Measurements from ENCODE around the gene CNTF.

CNTF gene

GRCh38 chr11:58606930-58607714, 15.3 kb upstream of the CNTF start:
- no peak for DNase-seq (ENCODE audit: low read depth)

GRCh38 chr11:58608331-58608730, 14.1 kb upstream of the CNTF start:
- no peak for DNase-seq (ENCODE audit: low read depth)

GRCh38 chr11:58609723-58610122, 12.7 kb upstream of the CNTF start:
- no peak for DNase-seq (ENCODE audit: low read depth)

- no peak for DNase-seq (ENCODE audit: low read depth)
Measured at GRCh38 chr11:58613228-58613627, 9.2 kb upstream of the CNTF start.

- no peak for DNase-seq (ENCODE audit: low read depth)
Measured at GRCh38 chr11:58615559-58615958, 6.9 kb upstream of the CNTF start.

GRCh38 chr11:58616594-58616993, 5.9 kb upstream of the CNTF start:
- DNase-seq (ENCODE audit: low read depth), result no peak

- no peak for DNase-seq (ENCODE audit: low read depth)
Measured at GRCh38 chr11:58617976-58618557, 4.4 kb upstream of the CNTF start.

- DNase-seq (ENCODE audit: low read depth), result no peak
Measured at GRCh38 chr11:58621586-58622262, 741 bp upstream of the CNTF start.

- no peak for DNase-seq (ENCODE audit: low read depth)
Measured at GRCh38 chr11:58625086-58625485, 2.6 kb downstream of the CNTF start.

GRCh38 chr11:58625826-58626460, 3.5 kb downstream of the CNTF start:
- no peak for DNase-seq (ENCODE audit: low read depth)

GRCh38 chr11:58626934-58627483, 4.5 kb downstream of the CNTF start:
- DNase-seq (ENCODE audit: low read depth), result no peak

GRCh38 chr11:58628446-58628845, 6.0 kb downstream of the CNTF start:
- DNase-seq (ENCODE audit: low read depth), result no peak

GRCh38 chr11:58629857-58630256, 7.4 kb downstream of the CNTF start:
- DNase-seq (ENCODE audit: low read depth), result no peak

- DNase-seq (ENCODE audit: low read depth), result no peak
Measured at GRCh38 chr11:58631378-58631777, 8.9 kb downstream of the CNTF start.

- no peak for DNase-seq (ENCODE audit: low read depth)
Measured at GRCh38 chr11:58632510-58632909, 10.0 kb downstream of the CNTF start.

- DNase-seq (ENCODE audit: low read depth), result no peak
Measured at GRCh38 chr11:58636587-58636986, 14.1 kb downstream of the CNTF start.

- no peak for DNase-seq (ENCODE audit: low read depth)
Measured at GRCh38 chr11:58637371-58637770, 14.9 kb downstream of the CNTF start.

GRCh38 chr11:58639103-58639502, 16.6 kb downstream of the CNTF start:
- DNase-seq (ENCODE audit: low read depth), result no peak

- no peak for DNase-seq (ENCODE audit: low read depth)
Measured at GRCh38 chr11:58639669-58640068, 17.2 kb downstream of the CNTF start.

- no peak for DNase-seq (ENCODE audit: low read depth)
Measured at GRCh38 chr11:58640386-58641023, 18.0 kb downstream of the CNTF start.

- DNase-seq (ENCODE audit: low read depth), result no peak
Measured at GRCh38 chr11:58641341-58641740, 18.9 kb downstream of the CNTF start.

Measured in T-helper 22 cell (primary cell).